ENCODE measurements around the gene PDLIM5. TPM values are rescaled to one million over a fixed set of nuclear protein-coding genes. Genes with fewer than 3 reads are reported as not detected.

Gene PDLIM5
- total RNA-seq, 2 experiments from 2014 or later = 6.3 to 12.6 TPM

DNA sequence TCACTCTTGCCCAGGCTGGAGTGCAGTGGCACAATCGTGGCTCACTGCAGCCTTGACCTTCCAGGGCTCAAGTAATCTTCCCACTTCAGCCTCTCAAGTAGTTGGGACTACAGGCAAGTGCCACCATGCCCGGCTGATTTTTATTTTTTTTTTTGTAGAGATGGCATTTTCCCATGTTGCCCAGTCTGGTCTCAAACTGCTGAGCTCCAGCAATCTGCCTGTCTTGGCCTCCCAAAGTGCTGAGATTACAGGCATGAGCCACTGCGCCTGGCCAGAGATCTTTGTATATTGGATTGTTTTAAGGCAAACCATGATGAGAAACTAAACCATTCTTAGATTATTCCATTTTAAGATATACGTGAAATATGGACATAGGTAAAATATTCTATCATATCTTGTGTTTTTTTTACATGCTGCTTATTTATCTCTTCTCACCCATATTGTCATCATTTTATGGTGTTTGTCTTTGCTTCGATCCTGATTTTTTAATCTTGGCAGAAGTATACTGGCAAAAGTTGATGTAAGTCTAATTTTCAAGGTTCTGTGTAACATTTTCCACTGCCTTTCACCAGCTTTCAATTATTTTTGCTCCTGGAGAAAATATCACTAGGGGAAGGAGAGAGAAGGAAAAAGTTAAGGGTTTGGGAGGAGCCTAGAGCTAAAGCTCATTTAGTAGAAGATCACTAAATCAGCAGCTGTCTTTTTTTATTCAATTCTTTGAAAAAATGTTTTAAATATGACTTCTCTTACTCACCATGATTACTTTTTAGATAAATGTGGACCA is 27.8 kb downstream of the PDLIM5 start:
- intact Hi-C loops (cut with micrococcal nuclease; ENCODE audit: unreplicated experiment) = no loop called here
- Histone ChIP-seq H3K27ac (ENCODE audit: low read depth, low read length, poor library complexity, severe bottlenecking) (no peak overlapping the region), H3K4me1 (ENCODE audit: insufficient read depth, low read length, poor library complexity, severe bottlenecking) (no peaks in the 10 kb centered on the region), H3K79me2 (ENCODE audit: insufficient read depth, low read depth, low read length) (no peaks in the 10 kb centered on the region), H3K9me2 (ENCODE audit: insufficient read depth, low read length) (no peaks in the 10 kb centered on the region), H3K4me2 (ENCODE audit: low read length) (no peak overlapping the region), H3K4me3 (ENCODE audit: low read depth, low read length, poor library complexity, severe bottlenecking) (no peak overlapping the region), H4K20me1 (ENCODE audit: insufficient read depth, low read length) (no peaks in the 10 kb centered on the region), H2AFZ (ENCODE audit: low read length) (no peak overlapping the region), H3K36me3 (ENCODE audit: insufficient read depth, low read length) (no peaks in the 10 kb centered on the region), H3K9me3 (ENCODE audit: low read length) (no peaks in the 10 kb centered on the region)
- no TSS peak for BruUV-seq (replicated peaks)
- ChIA-PET POLR2A (interaction anchor here (0.7 kb wide), 1 partner anchor 136 kb away, joined by 8 read pairs; no protein-coding TSS in a partner anchor), CTCF (ENCODE audit: unreplicated experiment) (interaction anchor here (0.6 kb wide), 1 partner anchor 229 kb away, joined by 7 read pairs; no protein-coding TSS in a partner anchor)
- DNase-seq (ENCODE audit: low spot score) = no peak
- no peak for TF ChIP-seq EZH2phosphoT487 (IDR thresholded peaks at IDR 0.05; ENCODE audit: borderline replicate concordance, low read depth, low read length)
- TF ChIP-seq, protein P1, sequence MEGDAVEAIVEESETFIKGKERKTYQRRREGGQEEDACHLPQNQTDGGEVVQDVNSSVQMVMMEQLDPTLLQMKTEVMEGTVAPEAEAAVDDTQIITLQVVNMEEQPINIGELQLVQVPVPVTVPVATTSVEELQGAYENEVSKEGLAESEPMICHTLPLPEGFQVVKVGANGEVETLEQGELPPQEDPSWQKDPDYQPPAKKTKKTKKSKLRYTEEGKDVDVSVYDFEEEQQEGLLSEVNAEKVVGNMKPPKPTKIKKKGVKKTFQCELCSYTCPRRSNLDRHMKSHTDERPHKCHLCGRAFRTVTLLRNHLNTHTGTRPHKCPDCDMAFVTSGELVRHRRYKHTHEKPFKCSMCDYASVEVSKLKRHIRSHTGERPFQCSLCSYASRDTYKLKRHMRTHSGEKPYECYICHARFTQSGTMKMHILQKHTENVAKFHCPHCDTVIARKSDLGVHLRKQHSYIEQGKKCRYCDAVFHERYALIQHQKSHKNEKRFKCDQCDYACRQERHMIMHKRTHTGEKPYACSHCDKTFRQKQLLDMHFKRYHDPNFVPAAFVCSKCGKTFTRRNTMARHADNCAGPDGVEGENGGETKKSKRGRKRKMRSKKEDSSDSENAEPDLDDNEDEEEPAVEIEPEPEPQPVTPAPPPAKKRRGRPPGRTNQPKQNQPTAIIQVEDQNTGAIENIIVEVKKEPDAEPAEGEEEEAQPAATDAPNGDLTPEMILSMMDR (conservative IDR thresholded peaks at IDR 0.05; ENCODE audit: low read length) = no peak

DNA sequence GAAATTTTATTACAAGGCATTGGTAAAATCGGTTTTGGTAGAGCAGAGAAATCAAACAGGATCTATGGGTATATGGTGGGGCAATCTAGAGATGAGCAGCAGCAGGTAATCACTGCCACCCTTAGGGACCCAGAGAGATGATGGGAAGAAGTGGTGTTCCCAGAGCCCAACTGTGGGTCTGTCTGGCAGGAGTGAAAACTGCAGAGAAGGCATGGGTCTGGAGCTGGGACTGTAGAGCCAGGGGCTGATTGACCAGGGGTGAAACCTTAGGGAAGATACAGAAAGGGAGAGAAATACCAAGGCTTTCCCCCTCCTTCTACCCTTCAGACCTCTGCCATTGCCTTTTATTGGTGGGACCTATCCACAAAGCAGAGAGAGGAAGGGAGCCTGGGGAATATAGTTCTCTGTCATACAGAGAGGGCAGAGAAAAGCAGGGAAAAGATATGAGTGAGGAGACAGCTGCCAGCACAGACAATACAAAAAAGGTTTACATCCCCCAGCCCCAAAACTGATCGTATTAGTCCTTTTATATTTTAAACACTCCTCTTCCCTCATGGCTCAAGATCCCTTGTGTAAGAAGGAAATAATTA is 28.7 kb downstream of the PDLIM5 start:
- H3K36me3 ChIP-seq (ENCODE audit: insufficient read depth, low read length) = no peaks in the 10 kb centered on the region
- intact Hi-C loops (cut with micrococcal nuclease; ENCODE audit: unreplicated experiment) = no loop called here
- BruUV-seq (replicated peaks) = no TSS peak
- TF ChIP-seq, protein P1 (conservative IDR thresholded peaks at IDR 0.05; ENCODE audit: low read length) = no peak
- TF ChIP-seq EZH2phosphoT487 (IDR thresholded peaks at IDR 0.05; ENCODE audit: borderline replicate concordance, low read depth, low read length) = no peak
- no peak for DNase-seq (ENCODE audit: low spot score)
- ChIA-PET CTCF (ENCODE audit: unreplicated experiment) (no interaction called here), POLR2A (interaction anchor here (0.6 kb wide), 1 partner anchor 25 kb away, joined by 3 read pairs; no protein-coding TSS in a partner anchor)
- no peaks in the 10 kb centered on the region for H4K20me1 ChIP-seq (ENCODE audit: insufficient read depth, low read length)
- no peaks in the 10 kb centered on the region for H3K9me3 ChIP-seq (ENCODE audit: low read length)
- H3K27ac ChIP-seq (ENCODE audit: low read depth, low read length, poor library complexity, severe bottlenecking) = no peak overlapping the region
- H3K4me2 ChIP-seq (ENCODE audit: low read length) = no peak overlapping the region
- no peak overlapping the region for H2AFZ ChIP-seq (ENCODE audit: low read length)
- H3K4me3 ChIP-seq (ENCODE audit: low read depth, low read length, poor library complexity, severe bottlenecking) = no peak overlapping the region
- H3K79me2 ChIP-seq (ENCODE audit: insufficient read depth, low read depth, low read length) = no peaks in the 10 kb centered on the region
- no peaks in the 10 kb centered on the region for H3K4me1 ChIP-seq (ENCODE audit: insufficient read depth, low read length, poor library complexity, severe bottlenecking)
- H3K9me2 ChIP-seq (ENCODE audit: insufficient read depth, low read length) = no peaks in the 10 kb centered on the region

DNA sequence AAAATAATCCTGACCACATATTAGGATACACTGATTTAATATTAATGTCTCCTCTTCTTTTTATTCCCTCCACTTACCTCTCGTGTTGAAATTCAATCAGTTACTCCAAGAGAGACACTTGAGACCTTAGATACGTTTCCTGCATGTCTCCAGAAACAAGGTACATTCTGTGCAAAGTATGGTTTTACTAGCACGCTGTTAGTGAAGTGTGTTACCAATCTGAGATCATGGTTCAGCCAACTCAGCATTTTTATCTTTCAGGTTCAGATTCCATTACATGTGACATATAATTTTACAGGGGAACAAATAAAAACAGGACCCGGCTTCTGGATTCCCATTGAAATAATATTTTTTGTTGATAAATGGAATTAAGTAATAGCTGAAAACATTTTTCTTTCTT is 32.2 kb downstream of the PDLIM5 start:
- H3K79me2 ChIP-seq (ENCODE audit: insufficient read depth, low read depth, low read length) = no peaks in the 10 kb centered on the region
- no peak for DNase-seq (ENCODE audit: low spot score)
- no peaks in the 10 kb centered on the region for H3K9me3 ChIP-seq (ENCODE audit: low read length)
- H3K4me3 ChIP-seq (ENCODE audit: low read depth, low read length, poor library complexity, severe bottlenecking) = no peak overlapping the region
- ChIA-PET POLR2A (no interaction called here), CTCF (ENCODE audit: unreplicated experiment) (no interaction called here)
- H3K27ac ChIP-seq (ENCODE audit: low read depth, low read length, poor library complexity, severe bottlenecking) = no peak overlapping the region
- H3K9me2 ChIP-seq (ENCODE audit: insufficient read depth, low read length) = no peaks in the 10 kb centered on the region
- no peak overlapping the region for H2AFZ ChIP-seq (ENCODE audit: low read length)
- intact Hi-C loops (cut with micrococcal nuclease; ENCODE audit: unreplicated experiment) = no loop called here
- no peaks in the 10 kb centered on the region for H3K36me3 ChIP-seq (ENCODE audit: insufficient read depth, low read length)
- BruUV-seq (replicated peaks) = no TSS peak
- H3K4me2 ChIP-seq (ENCODE audit: low read length) = no peak overlapping the region
- no peaks in the 10 kb centered on the region for H3K4me1 ChIP-seq (ENCODE audit: insufficient read depth, low read length, poor library complexity, severe bottlenecking)
- no peaks in the 10 kb centered on the region for H4K20me1 ChIP-seq (ENCODE audit: insufficient read depth, low read length)
- TF ChIP-seq EZH2phosphoT487 (IDR thresholded peaks at IDR 0.05; ENCODE audit: borderline replicate concordance, low read depth, low read length) = no peak
- TF ChIP-seq, protein P1 (conservative IDR thresholded peaks at IDR 0.05; ENCODE audit: low read length) = no peak
